H54 (cell line): ENCODE data around the gene ABTB2.
A peak's percentile ranks its signal among the peaks of the same experiment; 100 is the strongest.

Source experiments
- DNase-seq: peaks from one replicate; pipeline ENCODE4 v3.0.0; 2011; ENCODE audit warnings: low spot score, mixed read lengths; ENCODE audit not compliant: insufficient read length
- FAIRE-seq: peaks from 3 replicates; lab custom pipeline; 2011; peaks lifted over from hg19 to GRCh38; lab: Jason Lieb, UNC
- POLR2A ChIP-seq: IDR thresholded peaks from 2 replicates; pipeline ENCODE4 v1.6.1; 2011; ENCODE audit warnings: low read depth, mild to moderate bottlenecking, low read length

The ABTB2 gene

DNA sequence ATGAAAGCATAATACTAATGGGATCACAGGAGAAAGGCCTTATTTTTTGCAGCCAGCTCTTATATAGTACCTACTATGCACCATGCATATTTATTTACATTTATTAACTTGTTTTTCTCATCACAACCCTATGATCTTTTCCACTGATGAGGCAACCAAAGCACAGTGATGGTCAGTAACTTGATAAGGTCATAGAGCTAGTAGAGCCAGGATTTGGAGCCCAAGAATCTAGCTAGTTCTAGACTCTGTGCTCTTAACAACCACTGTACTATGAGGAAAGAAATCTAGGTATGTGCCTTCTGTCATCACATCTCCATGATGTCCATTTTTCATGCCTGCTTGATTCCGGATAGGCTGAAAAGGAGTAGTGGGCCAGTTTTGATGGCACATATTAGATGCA is 24.0 kb upstream of the ABTB2 start:
- no peak for TF ChIP-seq POLR2A
- DNase-seq (no peak), FAIRE-seq (no peak)

DNA sequence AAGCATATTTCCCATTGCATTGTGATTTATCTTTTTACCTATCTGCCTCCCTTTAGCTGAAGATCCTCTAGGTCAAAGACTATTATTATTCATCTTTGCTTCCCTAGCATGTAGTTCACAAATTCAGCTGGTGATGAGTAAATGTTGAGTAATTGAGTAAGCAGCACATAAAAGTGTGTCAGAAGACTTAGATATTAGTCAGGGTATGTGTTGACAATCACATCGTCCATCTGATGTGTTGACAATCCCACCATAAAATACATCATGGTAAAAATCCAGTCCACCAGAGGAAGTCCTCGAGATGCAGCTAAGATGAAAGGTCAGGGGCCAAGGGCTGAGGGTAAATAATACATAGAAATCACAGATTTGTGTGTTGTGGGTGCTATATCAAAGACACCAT is 22.9 kb upstream of the ABTB2 start:
- DNase-seq (no peak), FAIRE-seq (peak; percentile 91)
- TF ChIP-seq POLR2A, result no peak

DNA sequence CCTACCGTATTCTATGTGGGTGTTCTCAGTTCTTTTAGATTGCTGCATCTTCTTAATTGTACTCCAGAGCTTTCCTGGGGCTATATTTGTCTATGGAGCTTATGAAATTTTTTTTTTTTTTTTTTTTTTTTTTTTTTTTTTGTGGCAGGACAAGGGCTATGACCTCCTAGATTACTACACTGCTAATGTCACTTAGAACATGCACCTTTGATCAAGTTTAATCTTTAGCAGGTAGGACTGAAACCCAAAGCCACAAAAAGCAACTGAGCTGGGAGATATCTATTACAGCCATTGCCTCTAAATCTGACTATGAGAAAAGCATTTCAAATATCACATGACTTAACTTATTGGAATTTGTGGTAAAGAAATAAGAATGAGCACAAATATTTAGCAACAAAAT is 21.7 kb upstream of the ABTB2 start:
- DNase-seq (no peak), FAIRE-seq (no peak)
- TF ChIP-seq POLR2A, result no peak

DNA sequence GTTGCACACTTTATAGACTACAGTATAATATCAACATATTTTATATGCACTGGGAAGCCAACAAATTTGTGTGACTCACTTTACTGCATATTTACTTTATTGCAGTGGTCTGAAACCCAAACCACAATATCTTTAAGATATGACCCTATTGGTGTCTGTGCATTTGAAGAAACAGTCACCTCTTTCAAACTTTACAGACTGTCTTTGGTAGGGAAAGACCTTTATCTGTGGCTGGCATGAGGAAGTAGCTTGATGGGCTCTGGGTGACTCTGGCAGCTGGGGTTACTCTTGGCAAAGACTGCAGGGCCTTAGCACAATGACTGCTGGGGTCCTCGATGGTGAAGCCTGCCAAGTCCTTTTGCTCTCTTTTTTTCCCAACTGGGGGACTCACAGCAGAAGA is 21.3 kb upstream of the ABTB2 start:
- peak; percentile 71 for FAIRE-seq
- no peak for TF ChIP-seq POLR2A
- DNase-seq, result no peak

DNA sequence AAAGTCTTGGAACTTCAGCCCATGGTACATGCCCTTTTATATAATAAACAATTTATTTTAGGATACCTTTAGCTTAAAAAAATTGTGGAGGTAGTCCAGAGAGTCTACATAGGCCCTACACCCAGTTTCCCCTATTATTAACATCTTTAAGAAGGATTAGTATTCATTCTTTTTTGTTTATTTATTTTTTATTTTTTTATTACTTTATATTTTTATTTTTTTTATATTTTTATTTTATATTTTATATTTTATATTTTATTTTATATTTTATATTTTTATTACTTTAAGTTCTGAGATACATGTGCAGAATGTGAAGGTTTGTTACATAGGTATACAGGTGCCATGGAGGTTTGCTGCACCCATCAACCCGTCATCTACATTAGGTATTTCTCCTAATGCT is 15.9 kb upstream of the ABTB2 start:
- FAIRE-seq, result no peak
- no peak for TF ChIP-seq POLR2A
- DNase-seq, result no peak

DNA sequence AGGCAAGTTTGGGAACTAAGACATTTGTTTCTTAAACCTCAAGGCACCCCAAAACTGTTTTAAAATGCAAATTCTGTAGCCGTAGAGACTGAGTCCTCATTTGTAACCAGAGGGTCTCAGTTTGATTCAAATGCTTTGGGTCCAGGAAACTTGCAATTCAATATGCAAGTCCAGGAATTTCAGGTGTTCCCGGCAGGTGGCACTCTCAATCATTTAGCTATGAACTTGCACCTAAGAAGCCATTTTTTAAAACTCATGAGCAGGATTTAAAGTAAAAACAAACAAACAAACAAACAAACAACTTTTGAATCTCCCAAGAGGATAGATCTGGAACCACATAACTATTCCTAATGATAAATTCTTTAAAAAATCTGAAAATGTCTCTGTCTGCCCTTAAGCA is 8.7 kb upstream of the ABTB2 start:
- no peak for FAIRE-seq
- TF ChIP-seq POLR2A, result no peak
- no peak for DNase-seq

DNA sequence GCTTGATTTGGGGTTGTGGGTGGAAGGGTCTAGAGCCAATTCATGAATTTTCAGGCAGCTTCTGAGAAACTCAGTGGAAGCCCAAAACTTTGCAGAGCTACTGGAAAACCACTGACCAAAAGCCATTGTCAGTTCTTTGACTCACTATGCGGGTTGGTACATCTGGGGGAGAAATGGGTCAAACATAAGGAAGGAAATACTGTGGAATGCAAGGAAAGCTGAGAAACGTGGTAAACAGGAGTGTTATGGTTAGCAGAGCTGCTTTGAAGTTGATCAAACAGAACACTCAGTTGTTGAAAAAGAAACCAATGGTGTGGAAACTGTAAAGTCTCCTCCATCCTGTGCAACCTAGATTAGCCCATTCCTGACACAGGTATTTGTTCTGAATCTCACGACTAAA is 6.3 kb upstream of the ABTB2 start:
- FAIRE-seq, result no peak
- TF ChIP-seq POLR2A, result no peak
- no peak for DNase-seq

DNA sequence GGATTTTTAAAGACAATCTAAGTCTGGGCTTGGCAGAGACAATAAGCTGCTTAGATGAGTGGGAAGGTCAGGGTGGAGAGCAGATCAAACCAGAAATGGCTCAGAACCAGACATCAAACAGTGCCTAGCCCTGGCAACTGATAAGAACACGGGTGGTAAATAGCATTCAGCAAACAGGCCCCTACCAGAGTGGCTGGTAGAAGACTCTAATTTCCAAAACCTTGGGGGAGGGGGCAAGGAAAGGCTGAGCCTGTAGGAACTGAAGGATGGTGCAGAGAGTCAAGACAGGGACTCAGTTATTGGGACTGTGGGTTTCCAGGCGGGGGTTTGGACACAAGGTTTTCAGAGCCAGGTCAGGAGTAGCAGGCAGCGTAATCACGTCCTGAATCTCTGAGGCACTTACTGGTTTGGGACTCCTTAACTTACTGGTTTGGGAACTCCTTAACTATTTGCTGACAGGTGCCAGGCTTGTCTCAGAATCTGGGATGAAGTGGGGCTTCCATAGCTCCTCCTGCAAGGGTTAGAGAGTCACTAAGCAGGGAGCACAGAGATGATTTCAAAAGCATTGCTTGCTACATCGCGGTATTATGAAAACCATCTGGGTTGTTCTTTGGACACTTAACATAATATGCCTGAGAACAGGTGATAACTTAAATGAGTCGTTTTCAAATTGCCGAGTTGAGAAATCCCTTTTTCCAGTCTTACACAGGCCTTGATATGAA is 5.7 kb upstream of the ABTB2 start:
- no peak for TF ChIP-seq POLR2A
- DNase-seq (no peak), FAIRE-seq (no peak)

DNA sequence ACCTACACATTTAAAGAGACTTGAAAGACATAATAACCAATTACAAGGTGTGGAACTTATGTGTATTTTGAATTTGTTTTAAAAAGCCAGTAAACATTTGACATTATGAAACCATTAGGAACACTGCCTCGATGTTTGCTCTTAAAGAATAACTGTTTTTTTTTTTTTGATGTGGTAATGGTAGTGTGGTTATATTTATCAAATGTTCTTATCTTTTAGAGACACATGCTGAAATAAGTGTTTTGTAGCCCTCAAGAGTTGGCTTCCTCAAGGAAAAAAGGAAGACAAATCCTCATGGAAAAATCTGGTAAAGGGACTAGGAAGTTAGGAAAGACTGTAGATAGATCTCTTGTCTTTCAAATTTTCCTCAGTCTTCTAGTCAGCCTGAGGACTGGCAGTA is 2.2 kb upstream of the ABTB2 start:
- DNase-seq (no peak), FAIRE-seq (no peak)
- no peak for TF ChIP-seq POLR2A

DNA sequence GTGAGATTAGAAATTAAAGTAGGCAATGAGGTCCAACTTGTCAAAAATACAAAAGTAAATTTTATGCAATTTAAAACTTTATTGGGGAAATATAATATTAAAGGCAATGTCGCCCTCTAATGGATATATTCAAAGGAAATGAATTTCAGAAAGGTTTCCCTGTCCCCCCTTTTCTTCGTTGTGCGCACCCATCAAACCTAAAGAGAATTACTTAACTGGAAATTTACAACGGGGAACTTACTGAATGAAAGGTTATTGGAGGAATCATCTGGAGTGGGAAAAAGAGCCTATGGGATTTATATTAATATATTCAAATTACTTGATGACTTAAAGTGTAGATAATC is 1.7 kb upstream of the ABTB2 start:
- no peak for TF ChIP-seq POLR2A
- DNase-seq (no peak), FAIRE-seq (no peak)

DNA sequence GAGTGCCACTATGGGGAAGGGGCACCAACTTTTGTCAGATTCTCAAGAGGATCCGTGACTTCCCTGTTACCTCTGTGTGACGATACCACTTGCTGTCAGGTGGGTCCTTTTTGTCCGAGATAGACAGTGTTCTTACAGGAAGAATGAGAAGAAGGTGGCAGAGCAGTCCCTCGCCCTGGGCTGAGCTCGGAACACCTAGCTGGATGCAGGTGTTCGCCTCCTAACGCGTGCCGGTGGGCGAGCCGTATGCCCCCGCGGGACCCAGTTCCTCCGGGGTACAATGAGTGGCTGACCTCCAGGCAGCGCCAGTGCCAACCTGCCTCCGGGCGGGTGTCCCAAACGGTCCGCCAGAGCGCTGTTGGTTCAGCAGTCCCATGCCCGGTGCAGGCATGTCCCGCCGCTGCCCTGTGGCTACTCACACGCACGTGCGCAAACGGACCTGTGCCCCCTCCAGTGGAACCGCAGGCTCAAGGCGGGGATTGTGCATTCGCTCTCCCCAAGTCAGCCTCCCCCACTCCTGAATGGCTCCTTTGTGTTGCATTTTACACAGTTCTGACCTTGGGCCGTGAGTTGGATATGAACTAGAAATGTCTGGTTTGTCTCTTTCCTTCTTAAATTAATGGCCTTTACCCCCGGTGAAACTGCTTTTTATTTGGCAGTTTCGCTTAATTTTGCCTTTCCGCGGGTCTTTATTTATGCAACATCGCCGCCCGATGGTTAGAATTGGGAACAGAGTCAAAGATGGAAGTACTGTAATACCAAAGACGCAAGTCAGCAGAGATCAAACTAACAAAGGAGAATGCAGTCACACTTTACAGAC is 1.1 kb upstream of the ABTB2 start:
- DNase-seq, result no peak
- no peak for TF ChIP-seq POLR2A
- FAIRE-seq, result no peak

DNA sequence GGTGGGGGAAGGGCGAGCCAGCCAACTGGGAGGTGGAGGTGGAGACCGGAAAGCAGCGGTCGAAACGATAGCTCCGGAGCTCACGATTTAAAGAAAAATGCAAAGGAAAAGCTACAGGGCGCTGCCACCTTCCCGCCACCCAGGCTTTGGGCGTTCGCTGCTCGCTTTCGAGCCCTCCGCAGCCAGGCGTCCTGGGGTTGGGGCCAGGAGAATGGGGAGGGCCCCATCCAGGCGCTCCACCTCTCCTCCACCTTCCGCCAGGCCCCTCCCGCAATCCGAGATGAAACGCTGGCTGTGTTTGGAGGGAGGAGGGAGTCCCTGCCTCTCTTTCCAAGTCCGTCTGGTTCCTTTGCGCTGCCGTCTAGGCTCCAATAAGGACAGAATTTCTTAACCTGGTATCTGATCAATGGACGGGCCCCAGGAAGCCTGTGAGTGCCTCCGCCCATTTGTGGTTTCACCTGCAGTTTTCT is 483 bp upstream of the ABTB2 start:
- FAIRE-seq (no peak), DNase-seq (peak; percentile 61)
- no peak for TF ChIP-seq POLR2A

DNA sequence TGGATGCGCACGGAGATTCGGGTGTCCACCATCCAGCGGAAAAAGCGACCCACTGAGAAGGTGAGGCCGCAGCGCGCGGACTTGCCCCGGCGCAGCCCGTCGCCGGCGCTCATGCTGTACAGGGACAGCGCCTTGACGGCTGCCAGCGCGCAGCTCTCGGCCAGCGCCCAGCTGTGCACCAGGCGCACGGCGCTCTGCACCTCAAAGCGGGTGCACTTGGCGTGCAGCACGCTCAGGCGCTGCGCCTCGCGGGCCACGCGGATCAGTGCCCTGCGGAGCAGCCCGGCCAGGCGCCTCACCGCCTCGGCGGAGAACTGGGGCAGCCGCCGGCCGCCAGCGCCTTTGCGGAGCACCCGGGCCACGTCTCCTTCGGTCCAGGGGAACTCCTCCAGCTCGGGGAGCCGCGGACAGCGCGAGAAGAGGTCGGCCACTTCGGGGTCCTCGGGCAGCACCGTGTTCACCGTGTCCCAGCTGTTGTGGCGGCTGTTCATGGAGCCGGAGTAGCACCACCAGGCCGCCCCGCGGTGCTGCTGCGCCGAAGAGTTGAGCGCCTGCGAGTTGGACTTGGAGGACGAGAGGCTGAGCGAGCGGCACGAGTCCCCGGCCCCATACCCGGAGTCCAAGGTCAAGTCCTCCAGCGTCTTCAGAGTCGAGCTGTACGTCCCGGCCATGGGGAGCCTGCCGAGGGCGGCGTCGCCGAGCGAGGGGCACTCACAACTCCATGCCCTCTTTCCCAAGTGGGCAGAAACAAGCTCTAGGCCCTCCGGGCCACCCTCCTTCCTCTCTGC is 703 bp downstream of the ABTB2 start:
- DNase-seq, result no peak
- TF ChIP-seq POLR2A, result no peak
- no peak for FAIRE-seq

DNA sequence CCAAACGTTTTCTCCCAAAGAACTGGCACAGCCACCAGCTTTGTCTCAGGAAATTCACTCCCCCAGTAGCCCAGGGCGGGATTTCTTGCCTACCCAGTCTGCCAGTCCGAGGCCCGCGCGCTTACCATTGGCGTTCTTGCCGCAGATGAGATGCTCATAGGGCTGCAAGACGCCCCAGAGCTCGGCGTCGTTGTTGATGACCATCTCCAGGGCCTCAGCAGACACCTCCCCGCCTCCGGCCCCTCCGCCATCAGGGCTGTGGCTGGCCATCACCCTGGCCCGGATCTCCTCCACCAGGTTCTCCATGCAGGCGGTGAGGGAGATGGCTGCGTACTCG is 1.3 kb downstream of the ABTB2 start:
- DNase-seq (no peak), FAIRE-seq (no peak)
- TF ChIP-seq POLR2A, result no peak
